Testis (tissue), 3 donors: ENCODE results near the gene CEP85L. TPM values are rescaled to one million over a fixed set of nuclear protein-coding genes. Genes with fewer than 3 reads are reported as not detected.

Experiments
- DNase-seq: peaks from one replicate; pipeline ENCODE4 v3.0.0-alpha.2; 2019
- H3K27ac ChIP-seq, 2 donors: fragments of 200-600 bp; sonication (generic); one replicate each; pipeline ENCODE4 v1.5.1; 2019
- H3K27me3 ChIP-seq: fragments of 200-600 bp; sonication (generic); one replicate; pipeline ENCODE4 v1.5.1; 2019
- H3K36me3 ChIP-seq: fragments of 200-600 bp; sonication (generic); one replicate; pipeline ENCODE4 v1.5.1; 2017; ENCODE audit warnings: low read depth; ENCODE audit errors: missing control alignments
- H3K4me1 ChIP-seq: fragments of 200-600 bp; sonication (generic); one replicate; pipeline ENCODE4 v1.5.1; 2019
- H3K4me3 ChIP-seq, 2 donors: fragments of 200-600 bp; sonication (generic); one replicate each; pipeline ENCODE4 v1.5.1; 2017 to 2019
- H3K9me3 ChIP-seq: fragments of 200-600 bp; sonication (generic); one replicate; pipeline ENCODE4 v1.5.1; 2017
- CTCF ChIP-seq, 3 experiments: fragments of 450-650 bp in 2 of 3; fragments of 200-600 bp in 1 of 3; sonication (generic) in 1 of 3; IDR thresholded peaks; one replicate each; pipeline ENCODE4 v1.5.1; 2016 to 2019; ENCODE audit warnings: antibody characterized with exemption in 3 of 3, mild to moderate bottlenecking in 2 of 3, moderate library complexity in 1 of 3
- POLR2A ChIP-seq: fragments of 450-650 bp; IDR thresholded peaks from one replicate; pipeline ENCODE4 v1.6.1; 2017; ENCODE audit warnings: antibody characterized with exemption, mild to moderate bottlenecking, moderate library complexity
- WGBS, 2 donors: methylation state at CpG; one replicate each; pipeline ENCODE4 v1.1.5; 2018; 5-methylcytosine and 5-hydroxymethylcytosine counted together
- intact Hi-C: fragments of 100-400 bp; cut with DNase I; formaldehyde crosslinking; loops from one replicate; pipeline ENCODE4 v1.15.1; 2023; ENCODE audit warnings: low total_unique reads
- polyA plus RNA-seq: library from polyadenylated mRNA; stranded (reverse); fragments of 350-450 nt; fragmentation: Illumina TruSeq; extraction: RNeasy Lipid Tissue Mini Kit (QIAGEN cat#74804); gene quantifications from one replicate; pipeline ENCODE4 v1.2.3, GENCODE V29; 2014; ENCODE audit warnings: low read depth, low replicate concordance; ENCODE audit not compliant: insufficient read depth
- total RNA-seq, 2 donors: library from RNA; depleted of rRNA; stranded (reverse); fragments of >200 nt; gene quantifications; one replicate each; pipeline ENCODE4 v1.2.3, GENCODE V29; 2016

CEP85L gene
- total and polyA plus RNA-seq, 3 donors from 2014 or later = 63.7 to 80.7 (median 78.8) TPM

GRCh38 chr6:118611334-118611733, 40.1 kb downstream of the CEP85L start:
- H3K4me3 ChIP-seq = no peak overlapping the region
- no peaks in the 10 kb centered on the region for H3K9me3 ChIP-seq
- intact Hi-C loops = no loop called here
- 95 to 99% methylated on average over 3 of the region's 3 CpGs for WGBS, 2 donors
- no peaks in the 10 kb centered on the region for H3K27me3 ChIP-seq
- TF ChIP-seq POLR2A (no peak), CTCF (IDR thresholded peaks at IDR 0.05) (no peak)
- H3K27ac ChIP-seq = no peak overlapping the region
- H3K4me1 ChIP-seq = no peaks in the 10 kb centered on the region
- H3K36me3 ChIP-seq = no peaks in the 10 kb centered on the region
- DNase-seq = no peak

- 73 to 81% methylated on average over 5 of the region's 5 CpGs for WGBS, 2 donors
- Histone ChIP-seq H3K4me3 (no peak overlapping the region), H3K27ac (no peak overlapping the region), H3K4me1 (no peaks in the 10 kb centered on the region), H3K36me3 (no peaks in the 10 kb centered on the region), H3K9me3 (no peaks in the 10 kb centered on the region), H3K27me3 (no peaks in the 10 kb centered on the region)
- TF ChIP-seq POLR2A (no peak), CTCF (IDR thresholded peaks at IDR 0.05) (no peak)
- DNase-seq = no peak
- intact Hi-C loops = no loop called here
Measured at GRCh38 chr6:118606858-118607257, 44.5 kb downstream of the CEP85L start.

- 21 to 52% methylated on average over 3 of the region's 3 CpGs for WGBS, 2 donors
- TF ChIP-seq POLR2A = no peak
- TF ChIP-seq CTCF (IDR thresholded peaks at IDR 0.05) = no peak
- Histone ChIP-seq H3K27me3 (no peaks in the 10 kb centered on the region), H3K36me3 (no peaks in the 10 kb centered on the region), H3K4me3 (no peak overlapping the region), H3K4me1 (no peaks in the 10 kb centered on the region), H3K27ac (no peak overlapping the region), H3K9me3 (no peaks in the 10 kb centered on the region)
- DNase-seq = no peak
- intact Hi-C loops = no loop called here
Measured at GRCh38 chr6:118606268-118606667, 45.1 kb downstream of the CEP85L start.

GRCh38 chr6:118603372-118603771, 48.0 kb downstream of the CEP85L start:
- TF ChIP-seq POLR2A (no peak), CTCF (IDR thresholded peaks at IDR 0.05) (no peak)
- H3K9me3 ChIP-seq = no peaks in the 10 kb centered on the region
- H3K4me3 ChIP-seq = no peak overlapping the region
- H3K4me1 ChIP-seq = no peaks in the 10 kb centered on the region
- DNase-seq = no peak
- WGBS, 2 donors = 80 to 85% methylated on average over 2 of the region's 2 CpGs
- no peaks in the 10 kb centered on the region for H3K36me3 ChIP-seq
- no peaks in the 10 kb centered on the region for H3K27me3 ChIP-seq
- no peak overlapping the region for H3K27ac ChIP-seq
- intact Hi-C loops = no loop called here

DNA sequence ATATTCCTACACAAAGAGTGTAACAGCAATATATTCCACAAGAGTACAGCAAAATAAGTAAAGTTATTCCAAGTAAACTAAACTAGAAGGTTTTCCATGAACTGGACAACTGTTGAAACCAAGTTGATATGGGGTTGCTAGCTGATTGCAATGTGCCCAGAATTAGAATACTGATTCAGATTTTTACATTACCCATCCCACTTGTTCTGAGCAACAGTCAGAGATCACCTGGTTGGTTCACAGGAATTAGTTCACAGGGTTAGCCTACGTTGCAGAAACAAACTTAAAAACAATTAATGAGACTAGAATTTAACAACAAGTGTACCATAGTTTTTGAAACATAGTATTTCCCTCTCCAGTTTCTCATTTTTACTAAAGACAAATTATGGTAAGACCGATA, 49.1 kb downstream of the CEP85L start:
- no peak for DNase-seq
- 83 to 90% methylated on average over 2 of the region's 2 CpGs for WGBS, 2 donors
- no peak overlapping the region for H3K27ac ChIP-seq
- H3K27me3 ChIP-seq = no peaks in the 10 kb centered on the region
- no peaks in the 10 kb centered on the region for H3K36me3 ChIP-seq
- intact Hi-C loops = no loop called here
- no peaks in the 10 kb centered on the region for H3K9me3 ChIP-seq
- TF ChIP-seq CTCF (IDR thresholded peaks at IDR 0.05) (no peak), POLR2A (no peak)
- no peak overlapping the region for H3K4me3 ChIP-seq
- H3K4me1 ChIP-seq = no peaks in the 10 kb centered on the region
